ENCODE measurements around the gene FER.
"Not testable (repeated sequence)": the region's sequence is repeated elsewhere in the genome, so short reads cannot be mapped to it uniquely, and the experiment has no call there.

FER gene

GRCh38 chr5:108772626-108773025, 24.9 kb downstream of the FER start:
- no peaks in the 10 kb centered on the region for H3K27me3 ChIP-seq (ENCODE audit: insufficient read depth, low read length)
- H3K9me2 ChIP-seq (ENCODE audit: low read depth, low read length), result no peaks in the 10 kb centered on the region
- TF ChIP-seq CTCF (IDR thresholded peaks at IDR 0.05; ENCODE audit: low read length) (no peak), EZH2 (IDR thresholded peaks at IDR 0.05; ENCODE audit: borderline replicate concordance, low read length) (no peak)
- H3K36me3 ChIP-seq (ENCODE audit: insufficient read depth, low read length), result no peaks in the 10 kb centered on the region; the same call in 1 of the 2 replicates
- H3F3A ChIP-seq (ENCODE audit: insufficient read depth, low read length), result no peaks in the 10 kb centered on the region
- H3K9ac ChIP-seq (ENCODE audit: low read length), result no peak overlapping the region
- H3K4me2 ChIP-seq (ENCODE audit: low read length), result no peak overlapping the region
- no peak overlapping the region for H3K27ac ChIP-seq (ENCODE audit: low read depth, low read length, poor library complexity, severe bottlenecking)
- no peaks in the 10 kb centered on the region for H3K79me2 ChIP-seq (ENCODE audit: insufficient read depth, low read length)
- no peak overlapping the region for H2AFZ ChIP-seq (ENCODE audit: low read length)
- no peaks in the 10 kb centered on the region for H4K20me1 ChIP-seq (ENCODE audit: insufficient read depth, low read length)
- no peaks in the 10 kb centered on the region for H3K9me3 ChIP-seq (ENCODE audit: low read length)
- no peak overlapping the region for H3K4me3 ChIP-seq (ENCODE audit: low read depth, low read length, poor library complexity, severe bottlenecking)
- H3K4me1 ChIP-seq (ENCODE audit: insufficient read depth, low read length, severe bottlenecking), result no peaks in the 10 kb centered on the region

DNA sequence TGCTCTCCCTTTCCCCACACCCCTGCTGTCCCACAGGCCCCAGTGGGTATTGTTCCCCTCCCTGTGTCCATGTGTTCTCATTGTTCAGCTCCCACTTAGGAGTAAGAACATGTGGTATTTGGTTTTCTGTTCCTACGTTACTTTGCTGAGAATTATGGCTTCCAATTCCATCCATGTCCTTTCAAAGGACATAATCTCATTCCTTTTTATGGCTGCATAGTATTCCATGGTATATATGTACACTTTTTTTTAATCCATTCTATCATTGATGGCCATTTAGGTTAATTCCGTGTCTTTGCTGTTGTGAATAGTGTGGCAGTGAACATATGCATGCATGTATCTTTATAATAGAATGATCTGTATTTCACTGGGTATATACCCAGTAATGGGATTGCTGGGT, 25.6 kb downstream of the FER start:
- no peak overlapping the region for H3K9ac ChIP-seq (ENCODE audit: low read length)
- H3F3A ChIP-seq (ENCODE audit: insufficient read depth, low read length), result no peaks in the 10 kb centered on the region
- H4K20me1 ChIP-seq (ENCODE audit: insufficient read depth, low read length), result no peaks in the 10 kb centered on the region
- no peak overlapping the region for H2AFZ ChIP-seq (ENCODE audit: low read length)
- H3K4me2 ChIP-seq (ENCODE audit: low read length), result no peak overlapping the region
- H3K79me2 ChIP-seq (ENCODE audit: insufficient read depth, low read length), result no peaks in the 10 kb centered on the region
- H3K4me3 ChIP-seq (ENCODE audit: low read depth, low read length, poor library complexity, severe bottlenecking), result no peak overlapping the region
- no peaks in the 10 kb centered on the region for H3K9me3 ChIP-seq (ENCODE audit: low read length)
- no peaks in the 10 kb centered on the region for H3K4me1 ChIP-seq (ENCODE audit: insufficient read depth, low read length, severe bottlenecking)
- no peak overlapping the region for H3K27ac ChIP-seq (ENCODE audit: low read depth, low read length, poor library complexity, severe bottlenecking)
- H3K36me3 ChIP-seq (ENCODE audit: insufficient read depth, low read length), result no peaks in the 10 kb centered on the region; the same call in 1 of the 2 replicates
- no peaks in the 10 kb centered on the region for H3K9me2 ChIP-seq (ENCODE audit: low read depth, low read length)
- TF ChIP-seq EZH2 (IDR thresholded peaks at IDR 0.05; ENCODE audit: borderline replicate concordance, low read length) (no peak), CTCF (IDR thresholded peaks at IDR 0.05; ENCODE audit: low read length) (no peak)
- no peaks in the 10 kb centered on the region for H3K27me3 ChIP-seq (ENCODE audit: insufficient read depth, low read length)

DNA sequence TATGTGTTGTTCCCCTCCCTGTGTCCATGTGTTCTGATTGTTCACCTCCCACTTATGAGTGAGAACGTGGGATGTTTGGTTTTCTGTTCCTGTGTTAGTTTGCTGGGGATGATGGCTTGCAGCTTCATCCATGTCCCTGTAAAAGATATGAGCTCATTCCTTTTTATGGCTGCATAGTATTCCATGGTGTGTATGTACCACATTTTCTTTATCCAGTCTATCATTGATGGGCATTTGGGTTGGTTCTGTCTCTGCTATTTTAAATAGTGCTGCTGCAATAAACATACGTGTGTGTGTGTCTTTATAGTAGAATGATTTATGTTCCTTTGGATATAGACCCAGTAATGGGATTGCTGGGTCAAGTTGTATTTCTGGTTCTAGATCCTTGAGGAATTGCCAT, 26.4 kb downstream of the FER start:
- H3K4me3 ChIP-seq (ENCODE audit: low read depth, low read length, poor library complexity, severe bottlenecking); H3K4me2 ChIP-seq (ENCODE audit: low read length); H3K79me2 ChIP-seq (ENCODE audit: insufficient read depth, low read length); H3K36me3 ChIP-seq (ENCODE audit: insufficient read depth, low read length); H3K9me3 ChIP-seq (ENCODE audit: low read length); H3K27me3 ChIP-seq (ENCODE audit: insufficient read depth, low read length); H3F3A ChIP-seq (ENCODE audit: insufficient read depth, low read length); H3K9me2 ChIP-seq (ENCODE audit: low read depth, low read length); H3K4me1 ChIP-seq (ENCODE audit: insufficient read depth, low read length, severe bottlenecking); H2AFZ ChIP-seq (ENCODE audit: low read length); H3K27ac ChIP-seq (ENCODE audit: low read depth, low read length, poor library complexity, severe bottlenecking); H3K9ac ChIP-seq (ENCODE audit: low read length); H4K20me1 ChIP-seq (ENCODE audit: insufficient read depth, low read length): not testable (repeated sequence)

DNA sequence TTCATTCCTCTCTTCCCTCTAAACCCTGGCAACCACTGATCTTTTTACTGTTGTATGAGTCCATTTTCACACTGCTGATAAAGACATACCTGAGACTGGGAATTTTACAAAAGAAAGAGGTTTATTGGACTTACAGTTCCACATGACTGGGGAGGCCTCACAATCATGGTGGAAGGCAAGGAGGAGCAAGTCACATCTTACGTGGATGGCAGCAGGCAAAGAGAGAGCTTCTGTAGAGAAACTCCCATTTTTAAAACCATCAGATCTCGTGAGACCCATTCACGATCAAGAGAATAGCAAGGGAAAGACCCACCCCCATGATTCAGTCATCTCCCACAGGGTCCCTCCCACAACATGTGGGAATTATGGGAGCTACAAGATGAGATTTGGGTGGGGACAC, 29.9 kb downstream of the FER start:
- H3K36me3 ChIP-seq (ENCODE audit: insufficient read depth, low read length); H3K27ac ChIP-seq (ENCODE audit: low read depth, low read length, poor library complexity, severe bottlenecking); H2AFZ ChIP-seq (ENCODE audit: low read length); H3K4me1 ChIP-seq (ENCODE audit: insufficient read depth, low read length, severe bottlenecking); H3K4me2 ChIP-seq (ENCODE audit: low read length); H3F3A ChIP-seq (ENCODE audit: insufficient read depth, low read length); H3K9ac ChIP-seq (ENCODE audit: low read length); H3K9me2 ChIP-seq (ENCODE audit: low read depth, low read length); H3K27me3 ChIP-seq (ENCODE audit: insufficient read depth, low read length); H3K4me3 ChIP-seq (ENCODE audit: low read depth, low read length, poor library complexity, severe bottlenecking); H3K9me3 ChIP-seq (ENCODE audit: low read length); H4K20me1 ChIP-seq (ENCODE audit: insufficient read depth, low read length); H3K79me2 ChIP-seq (ENCODE audit: insufficient read depth, low read length): not testable (repeated sequence)

DNA sequence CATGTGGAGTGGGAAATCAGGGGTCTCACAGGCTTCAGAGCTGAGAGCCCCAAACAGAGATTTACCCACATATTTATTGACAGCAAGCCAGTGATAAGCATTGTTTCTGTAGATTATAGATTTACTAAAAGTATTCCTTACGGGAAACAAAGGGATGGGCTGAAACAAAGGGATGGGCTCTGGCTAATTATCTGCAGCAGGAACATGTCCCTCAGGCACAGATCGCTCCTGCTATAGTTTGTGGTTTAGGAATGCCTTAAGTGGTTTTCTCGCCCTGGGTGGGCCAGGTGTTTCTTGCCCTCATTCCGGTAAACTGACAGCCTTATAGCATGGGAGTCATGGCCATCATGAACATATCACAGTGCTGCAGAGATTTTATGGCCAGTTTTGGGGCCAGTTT, 36.9 kb downstream of the FER start:
- peaks cover 10% of the 10 kb centered on the region; the same call in 1 of the 2 replicates for H3K36me3 ChIP-seq (ENCODE audit: insufficient read depth, low read length)
- not testable (repeated sequence) for H3F3A ChIP-seq (ENCODE audit: insufficient read depth, low read length); H3K4me3 ChIP-seq (ENCODE audit: low read depth, low read length, poor library complexity, severe bottlenecking); H3K27me3 ChIP-seq (ENCODE audit: insufficient read depth, low read length); H3K4me2 ChIP-seq (ENCODE audit: low read length); H3K79me2 ChIP-seq (ENCODE audit: insufficient read depth, low read length); H3K4me1 ChIP-seq (ENCODE audit: insufficient read depth, low read length, severe bottlenecking); H4K20me1 ChIP-seq (ENCODE audit: insufficient read depth, low read length); H3K9me3 ChIP-seq (ENCODE audit: low read length); H3K27ac ChIP-seq (ENCODE audit: low read depth, low read length, poor library complexity, severe bottlenecking); H3K9me2 ChIP-seq (ENCODE audit: low read depth, low read length); H2AFZ ChIP-seq (ENCODE audit: low read length); H3K9ac ChIP-seq (ENCODE audit: low read length)
